Keratinocyte (primary cell): Measurements from ENCODE around the gene MINDY4. TPM values are rescaled to one million over a fixed set of nuclear protein-coding genes. Genes with fewer than 3 reads are reported as not detected.

Experiments used
- DNase-seq: peaks from one replicate; pipeline ENCODE4 v3.0.0-alpha.2; 2011; ENCODE audit warnings: low read depth, missing footprints, low spot score
- FAIRE-seq: peaks from 2 replicates; lab custom pipeline; 2011; peaks lifted over from hg19 to GRCh38; lab: Jason Lieb, UNC
- H2AFZ ChIP-seq: 2 replicates; pipeline ENCODE4 v1.6.0; 2012; ENCODE audit warnings: low read length, control low read depth, inconsistent platforms; ENCODE audit not compliant: control insufficient read depth
- H3K27ac ChIP-seq: 2 replicates; pipeline ENCODE4 v1.5.1; 2011; ENCODE audit warnings: low read length; ENCODE audit not compliant: control insufficient read depth, insufficient read depth
- H3K27me3 ChIP-seq: 3 replicates; pipeline ENCODE4 v1.6.0; 2011; ENCODE audit warnings: low read length; ENCODE audit not compliant: control insufficient read depth, insufficient read depth; ENCODE audit errors: extremely low read depth
- H3K36me3 ChIP-seq, 2 experiments: 2 replicates in 1 of 2; 3 replicates in 1 of 2; pipeline ENCODE4 v1.5.1; 2011; ENCODE audit warnings: low read length in 2 of 2, mild to moderate bottlenecking in 1 of 2; ENCODE audit not compliant: control insufficient read depth in 2 of 2, insufficient read depth in 2 of 2; ENCODE audit errors: extremely low read depth in 1 of 2
- H3K4me1 ChIP-seq: 3 replicates; pipeline ENCODE4 v1.5.1; 2011; ENCODE audit warnings: low read length; ENCODE audit not compliant: control insufficient read depth, insufficient read depth; ENCODE audit errors: extremely low read depth
- H3K4me2 ChIP-seq: 3 replicates; pipeline ENCODE4 v1.6.0; 2011; ENCODE audit warnings: low read depth, low read length; ENCODE audit not compliant: control insufficient read depth, insufficient read depth; ENCODE audit errors: extremely low read depth
- H3K4me3 ChIP-seq, 3 experiments: fragments of 200-600 bp in 1 of 3; sonication (generic) in 1 of 3; 2 replicates in 2 of 3; 3 replicates in 1 of 3; pipeline ENCODE4 v1.5.1; 2011 to 2016; ENCODE audit warnings: low read length in 3 of 3, mild to moderate bottlenecking in 3 of 3, control low read depth in 2 of 3, inconsistent platforms in 1 of 3, low read depth in 1 of 3, mixed read lengths in 1 of 3, mixed run types in 1 of 3, moderate library complexity in 1 of 3; ENCODE audit not compliant: control insufficient read depth in 2 of 3, insufficient read depth in 2 of 3; ENCODE audit errors: extremely low read depth in 1 of 3
- H3K79me2 ChIP-seq: 2 replicates; pipeline ENCODE4 v1.6.0; 2012; ENCODE audit warnings: low read length; ENCODE audit not compliant: control insufficient read depth, insufficient read depth
- H3K9ac ChIP-seq: 3 replicates; pipeline ENCODE4 v1.6.0; 2011; ENCODE audit warnings: low read length; ENCODE audit not compliant: control insufficient read depth, insufficient read depth; ENCODE audit errors: extremely low read depth
- H3K9me1 ChIP-seq: 3 replicates; pipeline ENCODE4 v1.6.0; 2011; ENCODE audit warnings: low read length; ENCODE audit not compliant: control insufficient read depth, insufficient read depth; ENCODE audit errors: extremely low read depth
- H3K9me3 ChIP-seq: 2 replicates; pipeline ENCODE4 v1.5.1; 2012; ENCODE audit warnings: low read depth, low read length; ENCODE audit not compliant: control insufficient read depth
- H4K20me1 ChIP-seq: 3 replicates; pipeline ENCODE4 v1.6.0; 2011; ENCODE audit warnings: low read length; ENCODE audit not compliant: control insufficient read depth, insufficient read depth; ENCODE audit errors: extremely low read depth
- EZH2 ChIP-seq: IDR thresholded peaks from one replicate; pipeline ENCODE4 v1.6.1; 2012; ENCODE audit warnings: inconsistent platforms, mild to moderate bottlenecking, low read length, moderate library complexity
- dilution Hi-C: fragments of 300-500 bp; cut with MboI; formaldehyde crosslinking; loops from one replicate; pipeline ENCODE4 v1.7.0; 2020; ENCODE audit warnings: low sequenced_read_pairs; ENCODE audit not compliant: extremely low pct_ligation_motif_present
- polyA plus RNA-seq, 5 experiments: library from polyadenylated mRNA; depleted of rRNA in 3 of 5; stranded (reverse) in 3 of 5; stranded (forward) in 1 of 5; unstranded in 1 of 5; fragments of >200 nt; gene quantifications; 1 replicate in 1 of 5; 2 replicates in 3 of 5; 3 replicates in 1 of 5; pipeline versions ENCODE4 v1.2.1 to v1.2.3, GENCODE V29; 2011 to 2012; ENCODE audit warnings: missing spikeins in 2 of 5, low read depth in 1 of 5, low replicate concordance in 1 of 5
- TF ChIP-seq, protein P1 (sequence below), 3 experiments: IDR thresholded peaks in 1 of 3; conservative IDR thresholded peaks in 1 of 3; optimal IDR thresholded peaks in 1 of 3; 2 replicates in 2 of 3; 3 replicates in 1 of 3; pipeline versions ENCODE3 to v1.5.1; 2011; ENCODE audit warnings: low read length in 3 of 3, mild to moderate bottlenecking in 3 of 3, moderate library complexity in 2 of 3, control low read depth in 1 of 3, inconsistent platforms in 1 of 3; ENCODE audit not compliant: insufficient read depth in 2 of 3; ENCODE audit errors: extremely low read depth in 1 of 3

The MINDY4 gene
- polyA plus RNA-seq, 1 donor (not counting 4 experiments of a cell fraction or from before 2014, with no cell fraction given) = 1.5 TPM

DNA sequence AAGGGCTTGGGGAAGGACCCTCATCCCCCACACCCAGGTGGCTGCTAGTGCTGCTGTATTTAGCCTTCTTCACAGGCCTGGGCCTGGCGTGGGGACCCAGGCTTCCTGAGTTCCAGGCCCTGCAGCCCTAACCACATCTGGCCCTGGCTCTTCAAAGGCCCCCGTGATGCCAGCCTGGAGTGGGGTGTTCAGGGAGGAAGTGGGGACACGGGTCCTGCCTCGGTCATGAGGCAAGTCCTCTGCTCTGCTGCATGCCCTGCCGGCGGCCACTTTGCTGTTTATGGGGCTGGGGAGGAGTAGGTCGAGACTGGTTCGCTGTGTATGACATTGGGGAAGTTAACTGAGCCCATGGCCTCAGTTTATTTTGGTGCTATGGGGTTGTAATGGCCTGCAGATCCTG is 131.9 kb downstream of the MINDY4 start:
- H4K20me1 ChIP-seq = no peaks in the 10 kb centered on the region
- H3K9me3 ChIP-seq = no peaks in the 10 kb centered on the region
- peaks cover 8% of the 10 kb centered on the region for H3K4me1 ChIP-seq
- FAIRE-seq (no peak), DNase-seq (no peak)
- no peak overlapping the region for H3K4me3 ChIP-seq
- TF ChIP-seq, protein P1, sequence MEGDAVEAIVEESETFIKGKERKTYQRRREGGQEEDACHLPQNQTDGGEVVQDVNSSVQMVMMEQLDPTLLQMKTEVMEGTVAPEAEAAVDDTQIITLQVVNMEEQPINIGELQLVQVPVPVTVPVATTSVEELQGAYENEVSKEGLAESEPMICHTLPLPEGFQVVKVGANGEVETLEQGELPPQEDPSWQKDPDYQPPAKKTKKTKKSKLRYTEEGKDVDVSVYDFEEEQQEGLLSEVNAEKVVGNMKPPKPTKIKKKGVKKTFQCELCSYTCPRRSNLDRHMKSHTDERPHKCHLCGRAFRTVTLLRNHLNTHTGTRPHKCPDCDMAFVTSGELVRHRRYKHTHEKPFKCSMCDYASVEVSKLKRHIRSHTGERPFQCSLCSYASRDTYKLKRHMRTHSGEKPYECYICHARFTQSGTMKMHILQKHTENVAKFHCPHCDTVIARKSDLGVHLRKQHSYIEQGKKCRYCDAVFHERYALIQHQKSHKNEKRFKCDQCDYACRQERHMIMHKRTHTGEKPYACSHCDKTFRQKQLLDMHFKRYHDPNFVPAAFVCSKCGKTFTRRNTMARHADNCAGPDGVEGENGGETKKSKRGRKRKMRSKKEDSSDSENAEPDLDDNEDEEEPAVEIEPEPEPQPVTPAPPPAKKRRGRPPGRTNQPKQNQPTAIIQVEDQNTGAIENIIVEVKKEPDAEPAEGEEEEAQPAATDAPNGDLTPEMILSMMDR (optimal IDR thresholded peaks at IDR 0.05 in 1 of 3, IDR thresholded peaks at IDR 0.05 in 1 of 3, conservative IDR thresholded peaks at IDR 0.05 in 1 of 3; ENCODE audit: extremely low read depth in 1 of 3, insufficient read depth in 2 of 3, low read length in 3 of 3) = no peak
- no peak for TF ChIP-seq EZH2
- dilution Hi-C loops = no loop called here
- no peaks in the 10 kb centered on the region for H3K36me3 ChIP-seq
- no peak overlapping the region for H3K4me2 ChIP-seq
- H3K9ac ChIP-seq = no peak overlapping the region
- H3K27me3 ChIP-seq = peaks cover 3% of the 10 kb centered on the region
- no peak overlapping the region for H3K27ac ChIP-seq
- no peaks in the 10 kb centered on the region for H3K79me2 ChIP-seq
- no peak overlapping the region for H2AFZ ChIP-seq
- no peaks in the 10 kb centered on the region for H3K9me1 ChIP-seq

DNA sequence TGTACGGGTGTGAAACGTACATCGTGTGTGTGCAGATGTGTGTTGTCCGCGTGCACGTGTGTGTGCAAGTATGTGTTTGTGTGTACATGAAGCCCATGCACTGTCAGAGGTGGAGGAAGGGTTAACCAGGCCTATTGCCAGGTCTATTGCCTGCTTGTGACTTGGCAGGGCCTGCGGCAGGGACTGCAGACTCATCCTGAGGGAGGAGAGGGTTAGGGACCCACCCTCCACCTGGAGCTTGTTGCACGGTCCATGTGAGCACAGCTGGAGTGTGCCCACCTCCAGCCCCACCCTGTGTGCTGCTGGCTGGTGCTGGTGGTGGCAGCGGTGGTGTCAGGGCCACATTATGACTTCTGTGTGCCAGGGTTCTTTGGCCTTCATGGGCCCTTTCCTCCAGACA is 133.3 kb downstream of the MINDY4 start:
- DNase-seq = no peak
- H3K4me2 ChIP-seq = no peak overlapping the region
- no peaks in the 10 kb centered on the region for H3K9me3 ChIP-seq
- H3K9me1 ChIP-seq = no peaks in the 10 kb centered on the region
- H3K9ac ChIP-seq = no peak overlapping the region
- H2AFZ ChIP-seq = no peak overlapping the region
- no peaks in the 10 kb centered on the region for H3K27me3 ChIP-seq
- H4K20me1 ChIP-seq = no peaks in the 10 kb centered on the region
- dilution Hi-C loops = no loop called here
- peaks cover 8% of the 10 kb centered on the region for H3K4me1 ChIP-seq
- H3K27ac ChIP-seq = no peak overlapping the region
- TF ChIP-seq EZH2 = no peak
- TF ChIP-seq, protein P1 (optimal IDR thresholded peaks at IDR 0.05 in 1 of 3, IDR thresholded peaks at IDR 0.05 in 1 of 3, conservative IDR thresholded peaks at IDR 0.05 in 1 of 3; ENCODE audit: extremely low read depth in 1 of 3, insufficient read depth in 2 of 3, low read length in 3 of 3) = no peak
- H3K79me2 ChIP-seq = no peaks in the 10 kb centered on the region
- H3K4me3 ChIP-seq = no peak overlapping the region
- H3K36me3 ChIP-seq = no peaks in the 10 kb centered on the region
- FAIRE-seq = no peak
